GM19099 (cell line): ENCODE data around the gene MCC.

ENCODE experiments used
- POLR2A ChIP-seq: IDR thresholded peaks from 3 replicates; pipeline ENCODE4 v1.6.1; 2011; ENCODE audit warnings: low read depth; ENCODE audit not compliant: insufficient read length; ENCODE audit errors: extremely low read depth

Gene MCC

GRCh38 chr5:113098378-113098777 lies 389.9 kb downstream of the MCC start:
- no peak for TF ChIP-seq POLR2A

- TF ChIP-seq POLR2A: no peak
Measured at GRCh38 chr5:113095831-113096230, 392.4 kb downstream of the MCC start.

DNA sequence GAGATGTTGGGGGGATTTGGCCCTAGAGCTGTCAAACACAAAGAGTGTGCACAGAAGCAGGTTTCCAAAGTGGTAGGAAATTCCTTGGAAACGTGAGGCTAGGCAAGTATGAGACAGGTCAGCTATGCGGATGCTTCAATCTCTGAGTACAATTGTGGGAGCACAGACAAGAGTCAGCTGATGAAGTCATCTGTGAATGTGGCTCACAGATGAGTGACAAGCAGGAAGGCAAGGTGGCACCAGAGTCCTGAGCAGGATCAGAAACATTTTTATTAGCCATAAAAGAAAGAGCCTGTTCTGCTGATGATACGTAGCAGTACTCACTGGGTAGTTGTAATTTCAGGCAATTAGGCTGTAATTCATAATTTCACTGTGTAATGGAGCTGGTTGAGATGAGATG lies 394.7 kb downstream of the MCC start:
- no peak for TF ChIP-seq POLR2A

- no peak for TF ChIP-seq POLR2A
Measured at GRCh38 chr5:113092683-113093082, 395.6 kb downstream of the MCC start.

DNA sequence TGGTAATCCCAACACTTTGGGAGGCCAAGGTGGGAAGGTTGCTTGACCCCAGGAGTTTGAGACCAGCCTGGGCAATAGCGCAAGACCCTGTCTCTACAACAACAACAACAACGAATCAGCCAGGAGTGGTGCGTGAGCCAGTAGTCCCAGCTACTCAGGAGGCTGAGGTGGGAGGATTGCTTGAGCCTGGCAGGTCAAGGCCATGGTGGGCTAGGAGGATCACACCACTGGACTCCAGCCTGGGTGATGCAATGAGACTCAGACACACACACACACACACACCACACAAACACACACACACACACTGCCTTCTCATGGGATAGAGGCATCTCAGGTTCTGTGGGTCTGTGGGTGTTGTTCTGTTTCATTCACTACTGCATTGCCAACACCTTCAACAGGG lies 396.6 kb downstream of the MCC start:
- no peak for TF ChIP-seq POLR2A

DNA sequence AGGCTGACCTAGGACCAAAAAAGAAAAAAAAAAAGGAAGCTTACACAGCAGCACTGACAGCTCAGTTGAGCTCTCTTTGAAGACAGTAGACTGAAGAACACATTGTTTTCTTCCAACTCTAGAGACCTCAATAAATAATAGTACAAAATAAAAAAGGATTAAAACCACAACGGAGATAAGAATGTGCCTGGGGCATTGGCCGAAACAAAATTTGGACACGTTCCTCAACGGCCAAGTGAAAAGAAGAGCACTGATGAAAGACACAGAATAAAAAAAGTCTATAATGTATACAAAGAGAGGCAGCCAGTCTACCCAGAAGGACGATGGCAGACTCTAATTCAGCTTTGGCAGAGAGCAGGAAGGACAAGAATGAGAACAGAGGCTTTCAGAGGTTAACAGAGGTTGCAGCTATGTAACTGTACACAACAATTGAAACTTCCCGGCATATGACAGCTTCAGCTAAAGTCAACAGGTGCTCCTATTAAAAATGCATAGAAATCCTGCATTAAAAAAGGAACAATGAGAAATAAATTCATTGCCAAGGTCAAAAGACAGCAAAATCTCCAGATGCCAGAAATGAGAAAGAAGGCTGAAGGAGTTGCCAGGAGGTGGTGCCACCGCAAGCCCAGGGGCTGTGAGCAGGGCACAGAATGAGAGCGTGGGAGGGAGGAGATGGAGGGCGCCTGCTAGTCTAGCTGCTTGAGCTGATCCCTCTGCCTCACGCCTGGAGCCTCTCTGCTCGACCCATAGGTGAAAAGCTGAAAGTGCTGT lies 397.7 kb downstream of the MCC start:
- no peak for TF ChIP-seq POLR2A

DNA sequence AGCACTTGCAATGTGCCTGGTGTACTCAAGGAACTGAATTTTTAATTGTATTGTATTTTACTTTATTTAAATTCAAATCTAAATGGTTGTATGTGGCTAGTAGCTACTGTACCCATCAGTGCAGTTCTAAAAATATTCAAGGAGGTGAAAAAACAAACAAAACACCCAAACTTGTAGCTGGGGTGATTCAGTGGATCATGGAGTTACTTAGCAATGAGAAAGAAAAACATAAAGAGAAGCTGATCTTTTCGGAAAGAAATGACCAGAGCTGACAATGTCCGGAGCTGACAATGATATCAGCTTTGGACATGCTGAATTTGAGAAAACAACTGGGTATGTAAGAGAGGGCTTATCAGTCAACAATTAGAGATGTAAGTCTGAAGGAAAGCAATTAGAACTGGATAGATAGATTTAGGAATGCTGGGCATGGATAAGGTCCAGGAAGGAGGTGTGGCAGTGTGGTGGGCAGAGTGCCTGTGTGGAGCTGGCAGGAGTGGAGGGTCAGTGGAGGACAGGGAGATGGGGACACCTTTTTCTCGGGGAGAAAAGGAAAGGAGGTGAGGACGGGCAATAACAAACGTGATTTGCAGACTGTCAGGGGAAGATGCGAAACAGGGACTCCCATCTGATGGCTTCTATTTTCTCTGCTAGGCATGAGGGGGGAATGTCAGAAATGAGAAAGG lies 398.5 kb downstream of the MCC start:
- no peak for TF ChIP-seq POLR2A

DNA sequence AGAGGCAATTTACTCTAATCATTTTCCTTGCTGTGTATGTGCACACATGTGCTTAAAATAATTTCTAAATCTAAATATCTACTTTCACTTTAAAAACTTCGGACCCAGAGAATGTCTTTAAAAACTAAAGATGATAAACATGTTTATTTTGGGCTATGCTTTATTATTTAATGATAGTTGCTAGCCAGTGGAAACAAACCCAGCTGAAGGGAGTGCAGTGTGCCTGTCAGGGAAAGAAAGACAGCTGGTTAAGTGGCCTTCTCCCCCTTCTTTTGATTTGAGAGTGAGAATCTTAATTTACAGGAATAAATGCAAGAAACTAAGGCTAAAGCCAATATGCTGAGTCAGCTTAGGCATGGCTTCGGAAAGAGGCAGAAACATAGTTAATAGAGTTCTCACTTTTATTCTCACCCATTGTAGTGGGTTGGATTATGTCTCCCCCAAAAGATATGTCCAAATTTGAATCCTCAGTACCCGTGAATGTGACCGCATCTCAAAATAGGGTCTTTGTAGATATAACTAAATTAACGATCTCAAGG lies 400.2 kb downstream of the MCC start:
- no peak for TF ChIP-seq POLR2A

DNA sequence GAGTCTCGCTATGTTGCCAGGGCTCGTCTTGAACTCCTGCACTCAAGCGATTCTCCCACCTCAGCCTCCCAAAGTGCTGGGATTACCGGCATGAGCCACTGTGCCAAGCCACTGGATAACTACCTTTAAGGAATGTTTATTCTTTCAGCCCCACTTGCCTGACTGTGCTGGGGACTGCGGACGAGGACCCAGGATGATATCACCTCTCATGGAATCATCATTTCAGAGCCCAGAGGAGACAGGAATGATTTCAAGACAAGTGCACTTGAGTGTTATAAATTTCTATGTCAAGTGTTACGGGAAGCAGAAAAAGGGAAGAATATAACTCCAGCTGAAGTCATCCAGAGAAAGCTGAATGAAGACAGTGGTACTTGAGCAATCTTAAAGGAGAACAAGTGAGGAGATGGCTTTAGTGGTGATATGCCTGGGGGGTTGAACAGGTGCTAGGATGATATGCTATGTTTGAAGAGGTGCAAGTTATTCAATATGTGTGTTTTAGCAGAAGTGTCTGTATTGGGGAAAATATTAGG lies 402.3 kb downstream of the MCC start:
- no peak for TF ChIP-seq POLR2A

DNA sequence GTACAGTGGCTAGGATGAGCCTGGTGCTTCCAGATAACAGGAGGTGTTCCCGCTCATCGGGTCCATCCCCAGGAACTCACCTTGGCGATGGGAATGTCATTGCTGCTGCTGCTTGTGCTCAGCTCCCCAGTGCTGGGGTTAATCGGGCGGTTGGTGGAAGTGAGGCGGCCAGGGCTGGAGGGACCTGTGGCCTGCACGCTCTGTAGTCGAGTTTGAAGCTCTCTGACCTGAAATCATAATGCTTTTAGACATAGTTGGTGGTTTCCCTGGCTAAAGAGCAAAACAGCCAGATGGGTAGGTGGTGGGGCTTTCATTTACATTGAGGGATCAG lies 403.2 kb downstream of the MCC start:
- no peak for TF ChIP-seq POLR2A

DNA sequence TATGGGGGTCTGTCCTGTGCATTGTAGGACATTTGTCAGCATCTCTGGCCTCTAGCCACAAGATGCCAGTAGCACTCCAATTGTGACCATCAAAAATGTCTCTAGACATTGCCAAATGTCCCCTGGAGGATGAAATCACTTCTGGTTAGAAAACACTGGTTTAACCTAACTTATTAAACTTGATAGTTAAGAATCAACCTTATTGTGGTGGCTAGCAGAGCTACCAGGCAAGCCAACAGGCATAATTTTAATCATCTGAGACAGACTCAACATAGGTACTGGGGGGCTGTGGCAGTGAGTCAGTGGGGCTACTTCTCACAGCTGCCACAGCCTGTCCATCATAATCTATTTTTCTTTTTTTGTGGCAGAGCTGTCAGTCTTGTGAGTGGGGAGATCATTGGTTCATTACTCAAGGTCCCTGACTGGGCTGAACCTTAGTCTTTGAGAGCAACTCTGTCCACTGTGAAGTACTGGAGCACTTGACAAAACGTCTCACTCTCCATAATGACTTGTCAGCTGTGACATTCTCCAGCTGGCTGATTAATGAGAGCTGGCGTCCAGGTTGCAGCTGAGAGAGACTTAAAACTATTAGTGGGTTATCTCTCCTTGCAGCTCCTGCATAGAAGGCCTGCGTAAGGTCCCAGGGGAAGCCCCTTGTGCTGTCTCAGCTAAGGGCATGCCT lies 403.7 kb downstream of the MCC start:
- TF ChIP-seq POLR2A: no peak

GRCh38 chr5:113083481-113083880 lies 404.8 kb downstream of the MCC start:
- TF ChIP-seq POLR2A: no peak

DNA sequence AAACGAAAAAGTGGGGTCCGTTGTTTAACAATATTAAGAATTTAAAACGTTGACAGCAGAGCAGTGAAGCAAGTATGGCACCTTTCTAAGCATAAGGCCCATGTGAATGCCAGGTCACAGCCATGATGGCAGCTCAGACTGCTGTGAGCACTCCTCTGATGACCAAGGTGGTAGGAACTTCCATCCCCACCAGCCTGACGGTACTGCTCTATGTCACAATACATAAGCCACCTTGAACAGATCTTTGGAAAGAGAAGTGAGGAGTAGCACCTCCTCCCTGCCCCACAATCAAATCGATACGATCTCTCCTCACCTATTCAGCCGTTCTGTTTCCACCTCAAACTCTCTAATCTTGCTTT lies 405.7 kb downstream of the MCC start:
- TF ChIP-seq POLR2A: no peak

GRCh38 chr5:113081881-113082546 lies 406.2 kb downstream of the MCC start:
- no peak for TF ChIP-seq POLR2A
